Motor neuron (in vitro differentiated cells): Measurements from ENCODE around the gene SBK3. TPM values are rescaled to one million over a fixed set of nuclear protein-coding genes. Genes with fewer than 3 reads are reported as not detected.

Experiments
- ATAC-seq, 8 experiments: fragments of 200-7000 bp; cut with Tn5 transposase; replicated peaks in 6 of 8; 2 replicates each; pipeline ENCODE4 v1.8.0; 2021; ENCODE audit warnings: mild to moderate bottlenecking in 8 of 8, moderate library complexity in 8 of 8
- H3K27ac ChIP-seq, 2 donors: fragments of 250-450 bp; sonication (Bioruptor Pico); 2 replicates each; pipeline ENCODE4 v1.9.0; 2021; ENCODE audit warnings: antibody characterized with exemption in 2 of 2, mild to moderate bottlenecking in 2 of 2, moderate library complexity in 1 of 2
- H3K4me1 ChIP-seq, 2 donors: fragments of 250-450 bp; sonication (Bioruptor Pico); replicated peaks in 1 of 2; 2 replicates each; pipeline ENCODE4 v1.6.1; 2021; ENCODE audit warnings: antibody characterized with exemption in 2 of 2, mild to moderate bottlenecking in 2 of 2, moderate library complexity in 1 of 2
- H3K4me3 ChIP-seq, 5 donors: fragments of 250-450 bp; sonication (Bioruptor Pico); 2 replicates each; pipeline ENCODE4 v1.9.0; 2021; ENCODE audit warnings: antibody characterized with exemption in 5 of 5, mild to moderate bottlenecking in 5 of 5, moderate library complexity in 4 of 5
- WGBS, 10 experiments: fragments of 450-650 bp; shearing (Covaris generic); methylation state at CpG; one replicate each; pipeline ENCODE4 v1.0.0; 2022; 5-methylcytosine and 5-hydroxymethylcytosine counted together
- in situ Hi-C, 9 experiments: fragments of 400-800 bp; cut with MboI; loops; one replicate each; pipeline ENCODE4 v1.15.0; 2021; ENCODE audit warnings: low sequenced_read_pairs in 9 of 9, low pct_unique_long_range_greater_than_20kb in 2 of 9; ENCODE audit not compliant: unreplicated experiment in 9 of 9
- total RNA-seq, 8 experiments: library from RNA; unstranded; fragments of 300-600 nt; gene quantifications; 2 replicates each; pipeline versions ENCODE4 v1.2.3 to v1.2.4, GENCODE V29; 2022

Gene SBK3
- total RNA-seq, 8 experiments from 2014 or later: 0.14 to 1.1 (median 0.31) TPM; not detected in 3

- Histone ChIP-seq H3K27ac (no peak overlapping the region), H3K4me1 (peaks cover 2 to 7% of the 10 kb centered on the region in 2 donors), H3K4me3 (no peak overlapping the region)
- 33 to 100% (median 80%) methylated on average over 1 to 8 of the region's 11 CpGs; no CpG with 5 or more reads in 3 of the 10 experiments for WGBS, 10 experiments
- ATAC-seq: peak in 2 of 8 experiments; percentile 8 to 15
- in situ Hi-C loops: loop anchor here in 1 of 9 experiments (25.0 kb wide), 1 partner anchor 358 kb away; the partner anchor contains the start of gene TNNT1
These were observed 49.5 kb downstream of the SBK3 start for GRCh38 chr19:55495646-55496349.

- in situ Hi-C loops: loop anchor here in 1 of 9 experiments (25.0 kb wide), 1 partner anchor 357 kb away; the partner anchor contains the start of gene TNNT1
- no peak overlapping the region for H3K4me3 ChIP-seq
- no peak overlapping the region for H3K27ac ChIP-seq
- ATAC-seq: peak in 2 of 8 experiments; percentile 36 to 83
- H3K4me1 ChIP-seq: peaks cover 12 to 14% of the 10 kb centered on the region in 2 donors
- 11 to 100% (median 76%) methylated on average over 1 to 6 of the region's 22 CpGs; no CpG with 5 or more reads in 7 of the 10 experiments for WGBS, 10 experiments
These were observed 51.1 kb downstream of the SBK3 start for GRCh38 chr19:55494172-55494761.

GRCh38 chr19:55493645-55494171 is 51.6 kb downstream of the SBK3 start:
- 48 to 100% methylated on average over 1 to 9 of the region's 38 CpGs; no CpG with 5 or more reads in 8 of the 10 experiments for WGBS, 10 experiments

GRCh38 chr19:55493052-55493644 is 52.2 kb downstream of the SBK3 start:
- WGBS, 10 experiments: 46 to 88% (median 69%) methylated on average over 4 to 13 of the region's 18 CpGs; no CpG with 5 or more reads in 5 of the 10 experiments
- H3K27ac ChIP-seq: no peak overlapping the region
- ATAC-seq: no peak

More at GRCh38 chr19:55493645-55494171, 51.6 kb downstream of the SBK3 start:
- Histone ChIP-seq H3K27ac (no peak overlapping the region), H3K4me3 (no peak overlapping the region), H3K4me1 (peaks cover 14 to 19% of the 10 kb centered on the region in 2 donors)
- in situ Hi-C loops: loop anchor here in 1 of 9 experiments (25.0 kb wide), 1 partner anchor 356 kb away; the partner anchor contains the start of gene TNNT1
- no peak for ATAC-seq

GRCh38 chr19:55492362-55492944 is 52.9 kb downstream of the SBK3 start:
- in situ Hi-C loops: loop anchor here in 1 of 9 experiments (25.0 kb wide), 1 partner anchor 355 kb away; the partner anchor contains the start of gene TNNT1
- 56 to 100% (median 70%) methylated on average over 1 to 6 of the region's 12 CpGs; no CpG with 5 or more reads in 3 of the 10 experiments for WGBS, 10 experiments
- H3K4me1 ChIP-seq: peaks cover 23 to 29% of the 10 kb centered on the region in 2 donors
- no peak for ATAC-seq
- H3K4me3 ChIP-seq: no peak overlapping the region
- H3K27ac ChIP-seq: no peak overlapping the region

More at GRCh38 chr19:55493052-55493644, 52.2 kb downstream of the SBK3 start:
- no peak overlapping the region for H3K4me3 ChIP-seq
- peaks cover 17 to 22% of the 10 kb centered on the region in 2 donors for H3K4me1 ChIP-seq
- in situ Hi-C loops: loop anchor here in 1 of 9 experiments (25.0 kb wide), 1 partner anchor 356 kb away; the partner anchor contains the start of gene TNNT1

- ATAC-seq: no peak
- no peak overlapping the region for H3K27ac ChIP-seq
- 69 to 72% methylated on average over 6 to 10 of the region's 24 CpGs; no CpG with 5 or more reads in 8 of the 10 experiments for WGBS, 10 experiments
- H3K4me3 ChIP-seq: no peak overlapping the region
- peaks cover 30 to 36% of the 10 kb centered on the region in 2 donors for H3K4me1 ChIP-seq
- in situ Hi-C loops: loop anchor here in 1 of 9 experiments (25.0 kb wide), 1 partner anchor 354 kb away; the partner anchor contains the start of gene TNNT1
These were observed 53.6 kb downstream of the SBK3 start for GRCh38 chr19:55491546-55492360.

Other genes starting within 250 kb of the SBK3 start
- under 1 TPM in 3 of 8 experiments, not detected in 5; 0.11 to 0.62 (median 0.33) TPM for gene TMEM150B, start 220.2 kb downstream of the SBK3 start, total RNA-seq
- gene KMT5C, start 205.7 kb downstream of the SBK3 start, total RNA-seq: 10 to 100 TPM in 6 of 8 experiments, 1 to 10 TPM in 2; 8.4 to 25.1 (median 20.9) TPM
- gene COX6B2, start 190.8 kb downstream of the SBK3 start, total RNA-seq: 10 to 100 TPM in 1 of 8 experiments, 1 to 10 TPM in 4, under 1 TPM in 3; 0.55 to 15.3 (median 1.2) TPM
- gene GARIN5B, start 182.3 kb downstream of the SBK3 start, total RNA-seq: under 1 TPM in 6 of 8 experiments, not detected in 2; 0.05 to 0.71 (median 0.14) TPM
- gene IL11, start 175.1 kb downstream of the SBK3 start, total RNA-seq: 1 to 10 TPM in 2 of 8 experiments, under 1 TPM in 6; 0.10 to 2.4 (median 0.43) TPM
- gene TMEM190, start 168.7 kb downstream of the SBK3 start, total RNA-seq: 1 to 10 TPM in 1 of 8 experiments, under 1 TPM in 2, not detected in 5; 0.46 to 8.4 (median 0.58) TPM
- gene TMEM238, start 161.3 kb downstream of the SBK3 start, total RNA-seq: under 1 TPM in 3 of 8 experiments, not detected in 5; 0.23 to 0.40 (median 0.25) TPM
- 1,000 to 10,000 TPM in 2 of 8 experiments, 100 to 1,000 TPM in 6; 362 to 1,444 (median 673) TPM for gene RPL28, start 159.6 kb downstream of the SBK3 start, total RNA-seq
- gene UBE2S, start 137.8 kb downstream of the SBK3 start, total RNA-seq: 10 to 100 TPM; 21.5 to 86.6 (median 37.8) TPM
- 1 to 10 TPM in 5 of 8 experiments, under 1 TPM in 3; 0.10 to 3.4 (median 1.5) TPM for gene SHISA7, start 102.2 kb downstream of the SBK3 start, total RNA-seq
- 10 to 100 TPM; 35.4 to 82.0 (median 59.1) TPM for gene ISOC2, start 83.9 kb downstream of the SBK3 start, total RNA-seq
- gene C19orf85, start 80.8 kb downstream of the SBK3 start, total RNA-seq: 1 to 10 TPM in 2 of 8 experiments, under 1 TPM in 5, not detected in 1; 0.05 to 1.3 (median 0.72) TPM
- 1 to 10 TPM; 1.1 to 5.6 (median 3.6) TPM for gene ZNF628, start 68.9 kb downstream of the SBK3 start, total RNA-seq
- gene NAT14, start 60.4 kb downstream of the SBK3 start, total RNA-seq: 10 to 100 TPM; 10.9 to 62.6 (median 48.2) TPM
- 1 to 10 TPM in 3 of 8 experiments, under 1 TPM in 5; 0.27 to 3.0 (median 0.63) TPM for gene SSC5D, start 57.1 kb downstream of the SBK3 start, total RNA-seq
- under 1 TPM in 1 of 8 experiments, not detected in 7; 0.18 TPM for gene SBK2, start 8.4 kb downstream of the SBK3 start, total RNA-seq
- 1 to 10 TPM; 3.4 to 9.4 (median 5.0) TPM for gene ZNF579, start 35.3 kb upstream of the SBK3 start, total RNA-seq
- 10 to 100 TPM in 2 of 8 experiments, 1 to 10 TPM in 6; 5.0 to 11.6 (median 8.3) TPM for gene FIZ1, start 54.0 kb upstream of the SBK3 start, total RNA-seq
- 10 to 100 TPM in 1 of 8 experiments, 1 to 10 TPM in 7; 3.7 to 12.3 (median 5.4) TPM for gene ZNF524, start 54.7 kb upstream of the SBK3 start, total RNA-seq
- gene ZNF865, start 60.1 kb upstream of the SBK3 start, total RNA-seq: 1 to 10 TPM in 7 of 8 experiments, under 1 TPM in 1; 0.87 to 6.9 (median 3.5) TPM
- 1 to 10 TPM; 1.6 to 8.2 (median 4.1) TPM for gene ZNF784, start 79.0 kb upstream of the SBK3 start, total RNA-seq
- 10 to 100 TPM in 6 of 8 experiments, 1 to 10 TPM in 2; 7.9 to 25.0 (median 11.1) TPM for gene ZNF580, start 95.5 kb upstream of the SBK3 start, total RNA-seq
- gene ZNF581, start 98.1 kb upstream of the SBK3 start, total RNA-seq: 10 to 100 TPM; 18.3 to 34.2 (median 24.9) TPM
- 10 to 100 TPM in 7 of 8 experiments, 1 to 10 TPM in 1; 9.8 to 23.6 (median 13.6) TPM for gene CCDC106, start 102.7 kb upstream of the SBK3 start, total RNA-seq
- gene U2AF2, start 109.5 kb upstream of the SBK3 start, total RNA-seq: 100 to 1,000 TPM in 7 of 8 experiments, 10 to 100 TPM in 1; 85.3 to 252 (median 133) TPM
- 10 to 100 TPM; 21.8 to 79.7 (median 50.3) TPM for gene EPN1, start 129.7 kb upstream of the SBK3 start, total RNA-seq
- gene NLRP9, start 192.9 kb upstream of the SBK3 start, total RNA-seq: 1 to 10 TPM in 1 of 8 experiments, under 1 TPM in 3, not detected in 4; 0.08 to 1.1 (median 0.23) TPM
- gene RFPL4A, start 213.6 kb upstream of the SBK3 start, total RNA-seq: under 1 TPM in 1 of 8 experiments, not detected in 7; 0.31 TPM
- under 1 TPM in 2 of 8 experiments, not detected in 6; 0.38 to 0.66 TPM for gene RFPL4AL1, start 223.6 kb upstream of the SBK3 start, total RNA-seq